OCI-LY7 (cell line): ENCODE data around the gene NEDD8. TPM values are rescaled to one million over a fixed set of nuclear protein-coding genes. Genes with fewer than 3 reads are reported as not detected.

Experiments
- BruUV-seq: library from RNA; stranded (reverse); fragments of 400-500 nt; replicated peaks from 2 replicates; lab custom pipeline; 2021; lab: Mats Ljungman, UMichigan
- CTCF ChIA-PET: fragments of 300-600 bp; sonication (Branson Sonifier 250); formaldehyde crosslinking; loops from one replicate; lab custom pipeline; 2022; ENCODE audit warnings: antibody characterized with exemption; ENCODE audit not compliant: unreplicated experiment; lab: Charles Lee
- POLR2A ChIA-PET: fragments of 300-600 bp; sonication (Branson Sonifier 250); formaldehyde crosslinking; loops from one replicate; lab custom pipeline; 2022; ENCODE audit warnings: antibody characterized with exemption; lab: Charles Lee
- DNase-seq: peaks from one replicate; pipeline ENCODE4 v3.0.0-alpha.2; 2015; ENCODE audit warnings: low spot score
- H2AFZ ChIP-seq: fragments of 200-600 bp; sonication (generic), shearing (Covaris generic); 2 replicates; pipeline ENCODE4 v1.6.1; 2014; ENCODE audit warnings: mild to moderate bottlenecking, antibody characterized with exemption, low read length, moderate library complexity
- H3K27ac ChIP-seq: fragments of 200-600 bp; sonication (generic); 2 replicates; pipeline ENCODE4 v1.5.1; 2014; ENCODE audit warnings: mixed run types, low read depth, mild to moderate bottlenecking, moderate library complexity, low read length, inconsistent platforms; ENCODE audit not compliant: poor library complexity, severe bottlenecking
- H3K36me3 ChIP-seq: fragments of 200-600 bp; sonication (generic); 2 replicates; pipeline ENCODE4 v1.6.1; 2014; ENCODE audit warnings: mild to moderate bottlenecking, antibody characterized with exemption, low read length, moderate library complexity, mixed read lengths; ENCODE audit not compliant: insufficient read depth
- H3K4me1 ChIP-seq: fragments of 200-600 bp; sonication (generic); 2 replicates; pipeline ENCODE4 v1.5.1; 2014; ENCODE audit warnings: mild to moderate bottlenecking, low read length; ENCODE audit not compliant: insufficient read depth, poor library complexity, severe bottlenecking
- H3K4me2 ChIP-seq: fragments of 200-600 bp; sonication (generic); 2 replicates; pipeline ENCODE4 v1.6.1; 2014; ENCODE audit warnings: mild to moderate bottlenecking, low read length
- H3K4me3 ChIP-seq: fragments of 200-600 bp; sonication (generic); 2 replicates; pipeline ENCODE4 v1.5.1; 2014; ENCODE audit warnings: mild to moderate bottlenecking, low read depth, low read length; ENCODE audit not compliant: poor library complexity, severe bottlenecking
- H3K79me2 ChIP-seq: fragments of 200-600 bp; sonication (generic); 2 replicates; pipeline ENCODE4 v1.6.1; 2016; ENCODE audit warnings: low read depth, mild to moderate bottlenecking, low read length, moderate library complexity, mixed read lengths; ENCODE audit not compliant: insufficient read depth
- H3K9me2 ChIP-seq: fragments of 200-600 bp; sonication (generic); 2 replicates; pipeline ENCODE4 v1.6.1; 2016; ENCODE audit warnings: mild to moderate bottlenecking, low read length, mixed read lengths; ENCODE audit not compliant: insufficient read depth
- H3K9me3 ChIP-seq: fragments of 200-600 bp; sonication (generic); 2 replicates; pipeline ENCODE4 v1.6.1; 2014; ENCODE audit warnings: mild to moderate bottlenecking, mixed run types, low read length, mixed read lengths
- H4K20me1 ChIP-seq: fragments of 200-600 bp; sonication (generic); 2 replicates; pipeline ENCODE4 v1.6.1; 2014; ENCODE audit warnings: mild to moderate bottlenecking, antibody characterized with exemption, low read length, moderate library complexity, mixed read lengths; ENCODE audit not compliant: insufficient read depth
- CTCF ChIP-seq: fragments of 200-600 bp; sonication (generic); conservative IDR thresholded peaks from 2 replicates; pipeline ENCODE4 v1.5.1; 2014; ENCODE audit warnings: mild to moderate bottlenecking, antibody characterized with exemption, low read length, moderate library complexity, mixed read lengths
- EZH2phosphoT487 ChIP-seq: fragments of 200-600 bp; sonication (generic); IDR thresholded peaks from 2 replicates; pipeline ENCODE4 v1.6.1; 2018; ENCODE audit warnings: low read depth, borderline replicate concordance, mild to moderate bottlenecking, mixed run types, antibody characterized with exemption, low read length, moderate library complexity, mixed read lengths
- intact Hi-C: fragments of 100-400 bp; cut with micrococcal nuclease; formaldehyde crosslinking; loops from one replicate; pipeline ENCODE4 v1.10.0; 2022; ENCODE audit not compliant: unreplicated experiment
- total RNA-seq, 2 experiments: library from RNA; depleted of rRNA in 1 of 2; stranded (reverse); fragments of >200 nt in 1 of 2; shearing (Covaris generic) in 1 of 2; gene quantifications; 2 replicates each; pipeline ENCODE4 v1.2.3, GENCODE V29; 2014 to 2022

The NEDD8 gene
- total RNA-seq, 2 experiments from 2014 or later: 167 to 174 TPM

- DNase-seq: no peak
- Histone ChIP-seq H3K79me2 (no peaks in the 10 kb centered on the region), H3K36me3 (no peaks in the 10 kb centered on the region), H4K20me1 (no peaks in the 10 kb centered on the region), H3K27ac (no peak overlapping the region), H3K9me2 (no peaks in the 10 kb centered on the region), H3K4me3 (no peak overlapping the region), H2AFZ (no peak overlapping the region), H3K4me2 (no peak overlapping the region), H3K9me3 (no peaks in the 10 kb centered on the region), H3K4me1 (peaks cover 38% of the 10 kb centered on the region)
- TF ChIP-seq EZH2phosphoT487 (no peak), CTCF (no peak)
- intact Hi-C loops: no loop called here
- ChIA-PET POLR2A (interaction anchor here (0.6 to 3.2 kb wide), 3 partner anchors 23 to 134 kb away, joined by 3 to 21 read pairs (median 4); no protein-coding TSS in a partner anchor), CTCF (no interaction called here)
- BruUV-seq: no TSS peak
Observed at GRCh38 chr14:24269368-24269767, 37.2 kb upstream of the NEDD8 start.

GRCh38 chr14:24268225-24268624 is 36.1 kb upstream of the NEDD8 start:
- no TSS peak for BruUV-seq
- Histone ChIP-seq H3K36me3 (no peaks in the 10 kb centered on the region), H3K9me3 (no peaks in the 10 kb centered on the region), H4K20me1 (no peaks in the 10 kb centered on the region), H3K4me1 (peaks cover 34% of the 10 kb centered on the region), H3K4me2 (no peak overlapping the region), H2AFZ (no peak overlapping the region), H3K4me3 (no peak overlapping the region), H3K27ac (no peak overlapping the region), H3K9me2 (no peaks in the 10 kb centered on the region), H3K79me2 (no peaks in the 10 kb centered on the region)
- intact Hi-C loops: no loop called here
- no peak for TF ChIP-seq EZH2phosphoT487
- TF ChIP-seq CTCF: no peak
- DNase-seq: no peak
- ChIA-PET POLR2A (no interaction called here), CTCF (no interaction called here)

GRCh38 chr14:24267516-24267915 is 35.3 kb upstream of the NEDD8 start:
- H3K27ac ChIP-seq: no peak overlapping the region
- H3K4me2 ChIP-seq: no peak overlapping the region
- H3K4me1 ChIP-seq: peaks cover 28% of the 10 kb centered on the region
- no peaks in the 10 kb centered on the region for H3K9me2 ChIP-seq
- BruUV-seq: no TSS peak
- POLR2A ChIA-PET: no interaction called here
- no peak overlapping the region for H2AFZ ChIP-seq
- intact Hi-C loops: no loop called here
- no peaks in the 10 kb centered on the region for H3K79me2 ChIP-seq
- no peaks in the 10 kb centered on the region for H3K36me3 ChIP-seq
- H3K4me3 ChIP-seq: no peak overlapping the region
- no peak for TF ChIP-seq CTCF
- no peak for TF ChIP-seq EZH2phosphoT487
- CTCF ChIA-PET: no interaction called here
- H3K9me3 ChIP-seq: no peaks in the 10 kb centered on the region
- no peaks in the 10 kb centered on the region for H4K20me1 ChIP-seq
- DNase-seq: no peak
